COLO829 (cell line): Measurements from ENCODE around the gene TBXAS1.
"Not testable (repeated sequence)": the region's sequence is repeated elsewhere in the genome, so short reads cannot be mapped to it uniquely, and the experiment has no call there.

Experiments used
- DNase-seq: peaks from one replicate; pipeline ENCODE4 v3.0.0; 2012; ENCODE audit warnings: low spot score

The TBXAS1 gene

DNA sequence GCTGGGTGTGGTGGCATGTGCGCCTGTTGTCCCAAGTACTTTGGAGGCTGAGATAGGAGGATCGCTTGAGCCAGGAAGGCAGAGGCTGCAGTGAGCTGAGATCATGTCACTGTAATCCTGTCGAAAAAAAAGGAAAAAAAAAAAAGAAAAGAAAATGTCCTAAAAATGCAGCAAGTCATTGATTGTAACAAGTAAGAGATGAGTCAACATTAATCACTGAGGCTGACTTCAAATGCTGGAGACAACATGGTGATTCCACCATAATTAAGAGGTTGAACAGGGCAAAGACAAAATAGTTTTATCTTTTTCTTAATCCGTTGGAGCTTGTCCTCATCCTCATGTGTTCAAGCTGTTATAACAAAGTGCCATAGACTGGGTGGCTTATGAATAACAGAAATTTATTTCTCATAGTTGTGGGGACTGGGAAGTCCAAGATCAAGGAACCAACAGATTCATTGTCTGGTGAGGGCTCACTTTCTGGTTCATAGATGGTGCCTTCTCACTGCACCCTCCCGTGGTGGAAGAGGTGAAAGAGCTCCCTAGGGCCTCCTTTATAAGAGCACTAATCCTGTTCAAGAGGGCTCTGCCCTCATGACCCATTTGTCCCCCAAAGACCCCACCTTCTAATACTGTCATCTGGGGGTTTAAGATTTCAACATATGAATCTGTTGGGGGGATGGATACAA is 60.3 kb downstream of the TBXAS1 start:
- peak; percentile 56 for DNase-seq

DNA sequence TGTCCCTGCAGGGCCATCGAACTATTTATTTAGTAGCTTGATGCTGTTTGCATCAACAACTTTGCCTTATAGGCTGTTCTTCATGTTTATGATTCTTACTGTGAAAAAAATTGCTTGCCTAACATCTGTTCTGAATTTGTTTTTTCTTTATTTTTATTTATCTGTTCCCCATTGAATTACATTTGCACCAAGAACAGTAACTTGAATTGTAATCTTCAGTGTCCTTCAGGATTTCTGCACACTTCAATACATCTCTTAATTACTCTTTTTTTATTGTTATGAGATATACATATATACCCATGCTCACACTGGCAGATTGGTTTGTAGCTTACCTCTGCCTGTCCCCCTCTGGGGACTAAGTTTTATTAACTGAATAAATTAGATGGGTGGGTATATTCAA is 64.4 kb downstream of the TBXAS1 start:
- no peak for DNase-seq

DNA sequence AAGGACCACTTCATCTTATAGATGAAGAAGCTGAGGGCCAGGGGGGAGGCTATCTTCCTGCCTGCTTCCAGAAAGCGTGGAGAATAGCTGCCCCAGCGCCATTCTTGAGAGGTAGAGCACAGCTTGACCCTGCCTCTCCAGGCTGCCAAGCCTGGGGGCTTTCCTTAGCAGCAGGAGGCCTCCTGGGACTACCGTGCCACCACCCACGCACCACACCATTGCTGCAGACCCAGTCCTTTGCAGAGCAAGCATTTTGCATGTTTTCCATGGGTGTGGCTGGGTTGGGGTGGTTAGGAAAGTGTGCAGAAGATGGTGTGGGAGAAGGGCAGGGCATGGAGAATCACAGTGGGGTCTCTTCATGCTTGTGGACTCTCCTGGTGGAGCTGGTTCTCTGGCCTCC is 64.9 kb downstream of the TBXAS1 start:
- DNase-seq = no peak

DNA sequence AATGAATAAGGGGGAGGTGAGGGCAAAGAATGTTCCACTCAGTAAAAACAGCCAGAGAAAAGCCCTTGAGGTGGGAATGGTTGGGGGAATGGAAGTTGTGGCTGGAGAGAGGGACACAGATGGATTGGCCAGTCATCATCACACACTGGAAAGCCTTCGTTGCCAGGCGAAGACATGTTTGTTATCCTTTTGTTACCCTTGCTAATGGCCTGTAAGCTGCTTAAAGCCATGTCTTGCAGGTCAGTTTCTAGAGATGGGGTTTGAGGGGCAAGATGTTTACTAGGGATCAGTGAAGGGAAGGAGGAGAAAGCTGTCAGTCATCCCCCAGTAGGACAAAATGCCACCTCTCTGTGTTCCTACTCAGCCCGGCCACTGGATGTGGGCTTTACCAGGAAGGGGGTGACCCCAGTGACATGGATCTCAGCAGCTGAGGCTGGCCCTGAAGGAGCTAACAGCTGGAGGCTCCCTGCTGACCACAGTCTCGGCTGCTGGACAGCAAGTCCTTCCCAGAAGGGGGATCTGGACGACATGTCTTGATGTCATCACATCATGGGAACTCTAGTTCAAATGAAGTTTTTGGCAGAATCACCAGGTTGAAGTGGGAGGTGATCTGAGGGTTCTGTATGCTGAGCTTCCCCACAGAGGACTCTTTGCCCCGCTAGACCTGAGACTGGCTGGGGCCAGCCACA is 66.2 kb downstream of the TBXAS1 start:
- DNase-seq = no peak

DNA sequence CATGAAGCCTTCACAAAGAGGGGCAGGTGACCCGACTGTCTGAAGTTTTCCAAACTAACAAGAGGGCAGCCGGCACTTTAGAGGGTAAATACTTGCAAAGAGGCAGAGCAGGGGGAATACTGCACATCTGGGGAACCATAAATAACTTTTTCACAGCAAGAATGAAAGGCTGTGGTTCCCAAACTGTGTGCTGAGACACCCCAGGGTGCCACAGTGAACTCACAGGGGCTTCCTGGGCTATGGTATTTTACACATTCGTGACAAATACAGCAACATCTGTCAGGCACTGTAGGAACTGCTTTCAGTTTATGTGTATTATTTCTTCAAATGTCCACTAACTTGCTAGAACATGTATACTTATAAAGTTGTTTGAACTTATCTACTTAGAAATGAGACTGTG is 67.2 kb downstream of the TBXAS1 start:
- DNase-seq = no peak

DNA sequence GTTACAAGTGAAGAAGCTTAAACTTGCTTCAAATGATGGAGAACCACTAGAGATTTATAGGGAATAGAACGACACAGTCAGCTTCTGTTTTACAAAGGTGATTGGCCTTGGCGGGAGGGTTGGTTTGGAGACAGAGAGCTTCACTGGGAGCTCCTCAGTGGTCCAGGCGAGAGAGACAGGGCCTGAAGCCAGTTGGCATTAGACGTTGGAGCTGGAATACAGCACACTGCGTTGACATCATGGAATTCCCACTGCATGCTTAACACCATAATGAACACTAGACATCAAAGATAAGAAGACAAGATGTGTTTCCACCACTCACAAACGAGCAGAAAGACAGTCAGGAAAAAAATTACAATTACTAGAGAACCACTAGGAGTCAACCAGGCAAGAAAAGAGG is 67.8 kb downstream of the TBXAS1 start:
- no peak for DNase-seq

DNA sequence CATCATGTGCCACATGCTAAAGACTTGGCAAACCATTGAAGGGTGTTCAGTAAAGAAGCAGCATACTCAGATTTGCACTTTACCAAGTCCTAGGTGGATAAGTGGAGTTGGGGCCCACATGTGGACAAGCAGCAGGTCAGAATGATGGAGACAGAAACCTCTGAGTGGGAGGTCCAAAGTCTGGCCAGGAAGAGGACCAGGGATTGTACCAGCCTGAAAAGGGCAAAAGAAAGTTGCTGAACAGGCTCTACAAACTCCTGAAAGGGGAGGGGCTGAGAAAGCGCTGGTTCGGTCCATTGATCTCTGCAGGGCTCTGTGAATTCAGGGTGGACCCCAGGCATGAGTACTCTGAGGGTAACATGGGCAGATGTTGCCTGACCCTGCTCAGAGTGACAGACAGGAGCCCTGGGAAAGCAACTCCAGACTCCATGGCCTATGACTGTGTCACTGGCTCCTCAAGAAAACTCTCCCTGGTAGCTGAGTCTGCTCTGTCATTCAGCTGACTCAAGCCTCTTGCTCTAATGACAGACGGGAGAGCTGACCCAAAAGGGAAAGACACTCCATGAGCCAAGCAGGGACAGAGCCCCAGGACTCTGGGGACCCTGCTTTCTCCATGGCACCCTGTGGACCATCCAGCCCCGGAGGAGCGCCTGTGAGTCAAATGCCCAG is 68.5 kb downstream of the TBXAS1 start:
- no peak for DNase-seq

DNA sequence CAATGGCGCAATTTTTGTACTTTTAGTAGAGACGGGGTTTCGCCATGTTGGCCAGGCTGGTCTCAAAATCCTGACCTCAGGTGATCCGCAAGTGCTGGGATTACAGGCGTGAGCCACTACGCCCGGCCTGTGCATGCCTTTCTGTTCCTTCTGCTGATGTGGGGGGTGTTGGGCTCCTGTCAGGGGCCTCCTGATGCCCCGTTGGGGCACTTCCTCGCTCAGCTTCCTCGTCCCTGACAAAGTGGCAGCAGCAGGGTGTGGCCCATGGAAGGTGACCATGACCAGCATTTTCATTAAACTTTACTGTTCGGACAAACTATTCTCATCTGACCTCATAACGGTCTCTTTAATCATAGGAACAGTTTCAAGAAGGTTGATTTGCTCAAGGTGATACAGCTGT is 69.4 kb downstream of the TBXAS1 start:
- DNase-seq = no peak

DNA sequence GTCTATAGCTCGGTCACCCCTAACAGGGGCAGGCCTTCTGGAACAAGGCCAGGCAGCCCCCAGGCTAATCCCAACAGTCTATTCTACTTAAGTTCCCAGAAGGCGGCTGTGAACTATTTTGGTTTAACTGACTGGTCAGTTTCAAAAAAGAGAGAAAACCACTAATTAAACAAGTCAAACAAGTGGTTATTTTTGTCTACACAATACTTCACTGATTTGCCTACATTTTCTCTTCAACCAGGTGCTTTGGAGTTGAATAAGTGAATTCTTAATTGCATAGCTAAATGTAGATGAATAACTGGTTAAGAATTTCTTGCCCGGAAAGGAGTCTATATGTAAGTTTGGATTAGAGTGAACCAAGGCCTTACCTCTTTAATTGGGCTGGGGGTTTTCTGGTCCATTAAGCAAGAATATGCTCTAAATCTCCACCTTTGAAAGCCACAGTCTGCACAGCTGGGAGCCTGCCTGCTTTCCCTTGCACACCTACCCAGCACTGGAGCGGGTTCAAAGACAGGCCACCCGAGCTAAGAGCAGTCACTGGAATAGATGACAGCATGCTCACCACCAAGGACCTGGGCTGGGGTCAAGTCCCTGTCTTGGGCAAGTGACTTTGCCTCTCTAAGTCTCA is 70.4 kb downstream of the TBXAS1 start:
- no peak for DNase-seq

DNA sequence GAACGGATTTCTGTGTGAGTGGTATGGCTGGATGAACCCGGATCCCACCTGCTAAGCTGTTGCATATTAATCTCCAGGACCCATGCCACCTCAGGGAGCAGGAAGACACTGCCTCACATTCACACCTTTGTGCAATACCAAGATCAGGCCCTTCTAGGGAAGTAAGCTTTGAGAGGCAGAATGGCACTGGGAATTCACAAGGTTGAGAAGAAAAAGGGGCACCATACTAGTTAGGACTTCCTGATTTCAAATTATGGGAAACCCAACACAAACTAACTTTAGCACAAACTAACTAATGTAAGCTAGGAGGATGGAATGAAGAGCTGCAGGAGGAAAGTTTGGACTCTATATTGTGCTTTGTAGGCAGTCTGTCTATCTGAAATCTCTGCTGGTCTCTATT is 71.3 kb downstream of the TBXAS1 start:
- DNase-seq = no peak

DNA sequence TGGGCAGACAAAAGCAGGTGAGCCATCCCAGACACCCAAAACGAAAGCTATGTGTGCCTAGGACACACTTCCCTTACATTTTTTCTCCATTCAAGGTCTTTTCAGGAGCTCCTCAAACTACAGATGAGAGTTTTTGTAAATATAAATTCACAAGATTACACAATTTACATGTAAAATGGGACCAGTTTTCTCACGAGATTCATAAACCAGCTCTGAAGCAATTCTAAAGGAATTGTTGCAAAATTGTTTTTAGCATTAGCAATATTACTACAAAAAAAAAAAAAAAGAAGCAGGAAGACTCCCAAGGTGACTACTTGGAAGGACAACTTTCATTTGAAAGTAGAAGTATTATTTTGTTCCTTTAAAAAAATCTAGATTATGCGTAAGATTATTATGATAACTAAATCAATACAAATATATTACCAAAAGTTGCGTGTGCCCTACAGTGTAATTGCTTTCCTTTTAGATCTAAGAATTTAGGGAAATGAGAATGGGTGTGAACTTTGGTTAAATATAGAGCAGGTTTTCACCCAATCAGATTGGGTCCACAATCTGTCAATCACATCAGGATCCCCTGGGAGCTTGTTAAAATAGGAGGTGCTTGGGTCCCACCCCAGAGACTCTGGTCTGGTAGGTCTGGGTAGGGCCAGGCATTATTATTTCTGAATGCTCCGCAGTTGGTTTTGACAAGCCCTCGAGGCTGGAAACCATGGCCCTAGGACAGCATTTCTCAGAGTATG is 72.2 kb downstream of the TBXAS1 start:
- no peak for DNase-seq

DNA sequence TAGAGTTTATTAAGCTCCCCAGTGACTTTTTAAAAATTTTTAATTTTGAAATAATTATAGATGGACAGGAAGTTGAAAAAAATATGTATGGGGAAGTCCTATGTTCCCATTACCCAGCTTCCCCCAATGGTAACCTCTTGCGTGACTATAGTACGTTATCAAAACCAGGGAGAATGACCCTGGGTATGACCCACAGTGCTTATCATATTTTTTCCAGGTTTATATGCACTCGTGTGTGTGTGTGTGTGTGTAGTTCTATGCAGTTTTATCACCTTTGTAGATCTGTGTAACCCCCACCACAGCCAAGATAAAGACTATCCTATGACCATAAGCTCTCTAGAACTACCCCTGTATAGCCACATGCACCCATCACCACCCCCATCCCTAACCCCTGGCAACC is 72.8 kb downstream of the TBXAS1 start:
- no peak for DNase-seq

DNA sequence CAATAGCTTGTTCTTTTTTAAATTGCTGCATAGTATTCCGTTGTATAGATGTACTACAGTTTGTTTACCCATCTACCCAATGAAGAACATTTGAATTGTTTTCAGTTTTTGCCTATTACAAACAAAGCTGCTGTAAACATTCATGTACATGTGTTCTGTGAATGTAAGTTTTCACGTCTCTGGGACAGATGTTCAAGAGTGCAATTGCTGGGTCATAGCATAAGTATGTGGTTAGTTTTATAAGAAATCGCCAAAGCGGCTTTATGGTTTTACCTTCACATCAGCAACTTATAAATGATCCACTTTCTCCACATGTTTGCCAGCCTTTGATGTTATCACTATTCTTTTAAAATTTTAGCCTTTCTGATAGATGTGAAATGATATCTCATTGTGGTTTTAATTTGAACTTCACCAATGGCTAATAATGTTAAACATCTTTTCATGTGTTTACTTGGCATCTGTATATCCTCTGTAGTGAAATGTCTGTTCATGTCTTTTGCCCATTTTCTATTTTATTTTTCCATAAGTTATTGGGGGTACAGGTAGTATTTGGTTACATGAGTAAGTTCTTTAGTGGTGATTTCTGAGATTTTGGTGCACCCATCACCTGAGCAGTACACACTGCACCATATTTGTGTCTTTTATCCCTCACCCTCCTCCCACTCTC is 73.5 kb downstream of the TBXAS1 start:
- DNase-seq = no peak

DNA sequence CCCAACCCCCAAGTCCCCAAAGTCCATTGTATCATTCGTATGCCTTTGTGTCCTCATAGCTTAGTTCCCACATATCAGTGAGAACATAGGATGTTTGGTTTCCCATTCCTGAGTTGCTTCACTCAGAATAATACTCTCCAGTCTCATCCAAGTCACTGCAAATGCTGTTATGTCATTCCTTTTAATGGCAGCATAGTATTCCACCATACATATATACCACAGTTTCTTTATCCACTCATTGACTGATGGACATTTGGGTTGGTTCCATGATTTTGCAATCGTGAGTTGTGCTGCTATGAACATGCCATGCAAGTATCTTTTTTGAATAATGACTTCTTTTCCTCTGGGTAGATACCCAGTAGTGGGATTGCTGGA is 74.0 kb downstream of the TBXAS1 start:
- not testable (repeated sequence) for DNase-seq

DNA sequence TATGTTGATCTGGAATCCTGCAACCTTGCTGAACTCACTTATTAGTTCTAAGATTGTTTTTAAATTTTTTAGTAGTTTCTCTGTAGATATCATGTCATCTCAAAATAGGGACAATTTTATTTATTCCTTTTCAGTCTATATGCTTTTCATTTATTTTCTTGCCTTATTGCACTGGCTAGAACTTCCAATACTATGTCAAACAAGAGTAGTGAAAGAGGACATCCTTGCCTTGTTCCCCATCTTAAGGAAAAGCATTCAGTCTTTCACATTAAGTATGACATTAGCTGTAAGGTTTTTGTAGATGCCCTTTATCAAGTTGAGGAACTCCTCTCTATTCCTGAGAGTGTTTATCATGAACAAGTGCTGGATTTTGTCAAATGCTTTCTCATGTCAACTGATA is 77.8 kb downstream of the TBXAS1 start:
- no peak for DNase-seq

DNA sequence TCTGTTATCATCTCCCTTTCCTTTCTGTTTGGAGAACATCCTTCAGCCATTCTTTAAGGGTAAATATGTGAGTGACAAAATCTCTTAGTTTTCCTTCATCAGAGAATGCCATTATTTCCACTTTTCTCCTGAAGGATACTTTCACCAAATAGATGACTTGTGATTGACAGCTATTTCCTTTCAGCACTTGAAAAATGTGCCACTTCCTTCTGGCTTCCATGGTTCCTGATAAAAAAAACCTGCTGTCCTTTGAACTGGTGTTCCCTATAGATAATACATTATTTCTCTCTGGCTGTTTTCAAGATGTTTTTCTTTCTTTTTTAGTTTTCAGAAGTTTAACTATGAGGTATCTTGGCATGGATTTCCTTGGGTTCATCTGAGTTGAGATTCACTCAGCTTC is 79.7 kb downstream of the TBXAS1 start:
- no peak for DNase-seq

DNA sequence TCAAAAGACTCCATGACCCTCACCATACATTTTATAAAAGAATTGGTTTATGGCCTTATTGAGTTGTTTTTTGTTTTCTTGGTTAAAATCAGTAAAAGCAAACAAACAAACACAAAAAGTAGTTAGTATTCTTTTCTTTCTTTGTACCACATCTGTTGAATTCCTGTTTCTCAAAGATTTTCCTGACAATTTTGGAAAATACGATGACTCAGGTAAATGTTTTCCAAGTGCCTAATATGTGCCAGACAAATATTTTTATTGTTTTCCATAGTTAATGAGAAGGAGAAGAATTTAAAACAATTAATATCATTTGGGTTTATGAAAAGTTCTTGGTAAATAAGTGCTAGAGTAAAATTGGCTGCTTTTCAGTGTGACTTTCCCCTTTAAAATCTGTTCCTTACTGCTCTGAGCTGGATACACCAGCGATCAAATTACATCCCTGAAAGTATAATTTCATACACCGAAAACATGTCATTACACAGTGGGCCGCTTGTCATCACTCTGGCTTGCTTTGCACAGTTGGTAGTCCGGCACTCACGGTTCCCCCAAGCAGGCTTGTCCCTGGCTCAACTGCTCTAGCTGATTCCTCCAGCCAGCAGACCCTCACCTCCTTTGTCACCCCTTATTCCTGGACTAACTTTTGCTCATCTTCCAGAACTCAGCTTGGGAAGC is 80.5 kb downstream of the TBXAS1 start:
- DNase-seq = no peak

DNA sequence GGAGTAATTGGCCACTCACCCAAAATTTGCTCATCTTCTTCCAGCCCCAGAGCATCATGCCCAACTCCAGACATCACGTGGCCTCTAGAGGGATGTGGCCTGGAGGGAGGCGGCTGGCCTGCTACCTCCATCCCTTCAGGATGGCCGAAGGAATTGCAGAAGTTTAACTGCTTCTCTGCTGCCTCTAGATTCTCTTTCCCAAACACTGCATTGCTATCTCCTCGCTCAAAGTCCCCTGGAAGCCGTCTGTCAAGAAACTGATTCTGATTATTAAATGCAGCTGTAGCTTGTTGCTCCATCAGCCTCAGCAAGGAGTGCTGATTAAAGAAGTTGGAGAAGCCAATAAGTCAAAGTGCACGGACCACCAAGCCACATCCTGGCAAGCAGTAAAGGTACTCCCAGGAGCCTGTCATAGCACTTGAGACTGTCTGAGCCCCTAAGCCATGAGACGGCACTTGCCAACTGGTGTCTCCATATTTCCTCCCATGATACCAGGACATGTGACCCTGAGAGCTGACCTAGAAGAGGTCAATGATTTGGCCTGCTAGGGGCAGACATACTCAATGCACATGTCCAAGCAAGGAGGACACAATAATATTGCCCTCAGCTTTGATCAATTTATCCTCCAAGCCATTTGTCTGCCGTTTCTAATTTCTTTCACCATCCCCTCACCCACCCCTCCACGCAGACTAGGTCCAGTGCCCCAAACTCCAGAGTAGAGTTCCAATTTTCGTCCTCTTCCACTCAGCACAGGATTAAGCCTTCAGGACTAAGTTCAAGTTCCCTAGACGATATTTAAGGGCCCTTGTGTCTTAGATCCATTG is 84.2 kb downstream of the TBXAS1 start:
- no peak for DNase-seq

DNA sequence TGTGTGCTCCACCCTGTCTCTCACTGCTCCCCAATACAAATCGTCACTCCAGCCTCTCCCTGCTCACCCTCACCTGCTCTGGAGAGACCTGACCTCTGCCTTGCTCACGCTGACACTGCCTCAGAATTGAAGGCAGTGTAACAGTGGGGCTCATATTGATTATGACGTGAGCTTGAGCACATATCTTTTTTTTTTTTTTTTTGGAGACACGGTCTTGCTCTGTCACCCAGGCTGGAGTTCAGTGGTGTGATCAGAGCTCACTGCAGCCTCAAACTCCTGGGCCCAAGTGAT is 84.7 kb downstream of the TBXAS1 start:
- DNase-seq = no peak
